ENCODE results near the gene CHST8.

CHST8 gene

GRCh38 chr19:33620611-33621010 lies 1.1 kb upstream of the CHST8 start:
- no peak for DNase-seq

GRCh38 chr19:33621065-33621785 lies 528 bp upstream of the CHST8 start:
- DNase-seq = no peak

- no peak for DNase-seq
Observed at GRCh38 chr19:33622505-33622808, 704 bp downstream of the CHST8 start.

GRCh38 chr19:33622809-33623511 lies 1.2 kb downstream of the CHST8 start:
- no peak for DNase-seq

- DNase-seq = no peak
Observed at GRCh38 chr19:33624586-33624985, 2.8 kb downstream of the CHST8 start.

GRCh38 chr19:33627526-33627925 lies 5.8 kb downstream of the CHST8 start:
- DNase-seq = no peak

GRCh38 chr19:33627962-33628839 lies 6.4 kb downstream of the CHST8 start:
- no peak for DNase-seq

- no peak for DNase-seq
Observed at GRCh38 chr19:33628921-33629825, 7.4 kb downstream of the CHST8 start.

GRCh38 chr19:33629826-33630375 lies 8.1 kb downstream of the CHST8 start:
- DNase-seq = no peak

GRCh38 chr19:33630880-33631608 lies 9.3 kb downstream of the CHST8 start:
- DNase-seq = no peak

- no peak for DNase-seq
Observed at GRCh38 chr19:33631609-33631973, 9.8 kb downstream of the CHST8 start.

GRCh38 chr19:33634361-33635091 lies 12.8 kb downstream of the CHST8 start:
- DNase-seq = no peak

- DNase-seq = no peak
Observed at GRCh38 chr19:33638167-33639034, 16.6 kb downstream of the CHST8 start.

- no peak for DNase-seq
Observed at GRCh38 chr19:33639035-33639681, 17.4 kb downstream of the CHST8 start.

GRCh38 chr19:33640773-33641172 lies 19.0 kb downstream of the CHST8 start:
- no peak for DNase-seq

GRCh38 chr19:33641261-33641660 lies 19.5 kb downstream of the CHST8 start:
- DNase-seq = no peak

- no peak for DNase-seq
Observed at GRCh38 chr19:33641956-33642498, 20.3 kb downstream of the CHST8 start.

- no peak for DNase-seq
Observed at GRCh38 chr19:33644284-33644836, 22.6 kb downstream of the CHST8 start.

- DNase-seq = no peak
Observed at GRCh38 chr19:33646306-33646705, 24.6 kb downstream of the CHST8 start.

Measured in CD4-positive, alpha-beta T cell treated with Interleukin-21 for 1 hour (primary cell).